Activated CD4-positive, CD25-positive, alpha-beta regulatory T cell (primary cell): ENCODE measurements around the gene MCF2L.

Source experiments
- DNase-seq, 4 experiments: peaks; one replicate each; lab custom pipeline; 2025; lab: John Stamatoyannopoulos, UW

MCF2L gene

DNA sequence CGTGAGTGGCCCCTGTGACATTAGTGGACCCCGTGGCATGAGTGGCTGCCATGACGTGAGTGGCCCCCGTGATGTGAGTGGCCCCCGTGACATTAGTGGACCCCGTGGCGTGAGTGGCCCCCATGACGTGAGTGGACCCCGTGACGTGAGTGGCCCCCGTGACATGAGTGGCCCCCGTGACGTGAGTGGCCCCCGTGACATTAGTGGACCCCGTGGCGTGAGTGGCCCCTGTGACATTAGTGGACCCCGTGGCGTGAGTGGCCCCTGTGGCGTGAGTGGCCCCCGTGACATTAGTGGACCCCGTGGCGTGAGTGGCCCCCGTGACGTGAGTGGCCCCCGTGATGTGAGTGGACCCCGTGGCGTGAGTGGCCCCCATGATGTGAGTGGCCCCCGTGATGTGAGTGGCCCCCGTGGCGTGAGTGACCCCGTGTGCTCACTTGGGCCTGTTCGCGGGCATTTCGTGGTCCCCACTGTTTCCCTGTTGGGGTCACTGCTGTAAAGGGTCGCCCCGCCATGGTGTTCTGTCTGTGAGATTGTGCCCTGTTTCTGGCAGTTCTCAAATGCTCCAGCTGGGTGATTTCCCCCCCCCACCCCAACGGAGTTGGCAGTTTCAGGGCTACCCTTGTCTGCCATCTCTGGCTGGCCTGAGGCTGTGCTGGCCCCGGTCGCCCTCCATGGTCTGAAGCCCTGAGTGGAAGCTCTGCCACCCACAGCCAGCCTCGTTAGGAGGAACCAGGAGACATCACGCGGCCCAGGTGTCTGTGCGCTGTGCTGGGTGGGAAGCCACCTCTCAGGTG, 64.2 kb downstream of the MCF2L start:
- no peak for DNase-seq

- DNase-seq, result no peak
Measured at GRCh38 chr13:113034451-113035212, 65.6 kb downstream of the MCF2L start.

- DNase-seq, result no peak
Measured at GRCh38 chr13:113035213-113035800, 66.3 kb downstream of the MCF2L start.

DNA sequence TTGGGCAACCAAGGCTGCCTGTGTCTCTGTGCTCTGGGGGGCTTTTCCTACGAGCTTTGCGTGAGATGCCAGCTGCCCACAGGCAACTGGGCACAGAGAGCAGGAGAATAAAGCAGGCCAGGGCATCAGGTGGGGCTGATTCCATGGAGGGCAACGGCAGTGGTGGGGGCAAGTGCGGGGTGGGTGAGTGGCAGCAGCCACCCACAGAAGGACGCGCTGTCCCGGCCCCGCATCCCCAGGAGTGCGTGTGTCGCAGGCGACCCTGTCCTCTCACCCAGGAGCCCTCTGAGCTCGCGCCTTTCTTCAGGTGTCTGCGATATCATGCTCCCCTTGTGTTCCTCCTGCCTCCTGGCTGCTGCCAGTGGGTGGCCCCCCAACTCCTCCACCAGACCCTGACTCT, 67.4 kb downstream of the MCF2L start:
- DNase-seq, result no peak

- DNase-seq, result no peak
Measured at GRCh38 chr13:113040031-113040430, 71.0 kb downstream of the MCF2L start.

GRCh38 chr13:113040597-113041292, 71.7 kb downstream of the MCF2L start:
- no peak for DNase-seq

- no peak for DNase-seq
Measured at GRCh38 chr13:113041293-113041690, 72.3 kb downstream of the MCF2L start.

GRCh38 chr13:113041896-113042295, 72.9 kb downstream of the MCF2L start:
- no peak for DNase-seq

- no peak for DNase-seq
Measured at GRCh38 chr13:113042456-113042855, 73.4 kb downstream of the MCF2L start.

- no peak for DNase-seq
Measured at GRCh38 chr13:113043001-113043630, 74.1 kb downstream of the MCF2L start.

GRCh38 chr13:113043931-113044330, 74.9 kb downstream of the MCF2L start:
- DNase-seq, result no peak

DNA sequence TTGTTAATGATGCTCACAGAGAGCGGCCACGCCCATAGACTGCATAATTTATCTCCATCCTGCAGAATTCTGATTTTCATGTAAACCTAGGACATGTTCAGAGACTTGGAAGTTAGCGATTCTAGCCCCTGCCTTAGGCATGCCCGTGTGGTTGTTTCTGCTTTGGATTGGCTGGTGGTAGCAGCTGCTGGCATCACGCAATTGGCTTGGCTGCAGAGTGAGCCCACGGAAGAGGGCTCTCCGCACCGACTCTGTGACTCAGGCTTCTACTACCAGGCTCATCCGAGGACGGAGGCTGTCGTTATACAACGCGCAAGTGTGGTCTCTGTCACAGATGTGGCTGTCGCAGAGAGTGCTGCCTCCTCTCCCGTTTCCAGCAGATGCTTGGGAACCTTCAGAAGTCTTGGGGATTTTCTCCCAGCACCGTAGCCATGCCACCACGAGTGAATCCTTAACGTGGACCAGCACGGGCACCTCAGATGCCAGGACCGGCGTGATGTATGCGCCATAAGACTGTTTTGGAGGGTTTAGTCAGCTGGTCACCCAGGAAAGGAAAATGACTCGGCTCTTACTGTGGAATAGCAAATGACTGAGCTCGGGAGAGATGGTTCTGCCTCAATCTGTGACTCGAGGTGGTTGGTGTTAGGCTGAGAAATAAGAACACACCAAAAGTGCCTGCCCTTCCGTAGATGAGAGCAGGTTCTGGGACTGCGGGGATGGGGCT, 75.5 kb downstream of the MCF2L start:
- DNase-seq, result no peak

DNA sequence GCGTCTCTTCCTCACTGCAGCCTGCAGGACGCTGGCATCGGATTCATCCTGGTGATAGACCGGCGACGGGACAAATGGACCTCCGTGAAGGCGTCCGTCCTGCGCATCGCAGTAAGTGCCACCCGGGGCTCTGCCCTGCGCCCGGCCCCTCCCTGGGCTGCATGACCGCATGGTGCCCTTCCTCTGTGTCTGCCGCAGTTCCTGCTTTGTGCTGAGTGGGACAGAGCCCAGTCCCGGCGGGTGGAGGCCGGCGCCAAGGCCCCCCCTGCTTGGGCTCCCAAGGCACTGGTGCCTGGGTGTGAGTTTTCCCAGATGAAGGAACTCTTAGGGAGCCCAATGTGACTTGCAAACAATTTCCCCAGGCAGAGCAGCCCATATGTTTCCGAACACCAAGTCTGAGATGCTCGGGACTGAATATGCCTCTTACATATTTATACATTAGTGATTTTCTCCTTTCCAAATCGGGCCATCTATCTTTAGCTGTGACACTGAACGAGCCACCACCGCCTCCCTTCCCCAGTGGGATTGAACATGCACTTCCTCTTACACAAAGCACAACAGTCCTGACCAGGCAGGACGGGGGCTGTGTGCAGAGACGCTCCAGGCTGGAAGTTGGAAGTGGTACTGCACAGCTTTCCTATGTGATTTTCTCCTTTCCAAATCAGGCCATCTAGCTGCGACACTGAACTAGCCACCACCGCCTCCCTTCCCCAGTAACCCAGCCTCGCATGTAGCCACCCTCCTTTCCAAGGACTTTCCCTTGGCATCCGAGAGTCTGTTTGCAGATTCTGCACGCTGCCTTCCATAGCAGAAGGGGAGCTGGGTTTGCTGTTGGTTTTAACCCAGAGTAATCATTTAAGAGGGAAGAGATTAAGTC, 76.5 kb downstream of the MCF2L start:
- no peak for DNase-seq

DNA sequence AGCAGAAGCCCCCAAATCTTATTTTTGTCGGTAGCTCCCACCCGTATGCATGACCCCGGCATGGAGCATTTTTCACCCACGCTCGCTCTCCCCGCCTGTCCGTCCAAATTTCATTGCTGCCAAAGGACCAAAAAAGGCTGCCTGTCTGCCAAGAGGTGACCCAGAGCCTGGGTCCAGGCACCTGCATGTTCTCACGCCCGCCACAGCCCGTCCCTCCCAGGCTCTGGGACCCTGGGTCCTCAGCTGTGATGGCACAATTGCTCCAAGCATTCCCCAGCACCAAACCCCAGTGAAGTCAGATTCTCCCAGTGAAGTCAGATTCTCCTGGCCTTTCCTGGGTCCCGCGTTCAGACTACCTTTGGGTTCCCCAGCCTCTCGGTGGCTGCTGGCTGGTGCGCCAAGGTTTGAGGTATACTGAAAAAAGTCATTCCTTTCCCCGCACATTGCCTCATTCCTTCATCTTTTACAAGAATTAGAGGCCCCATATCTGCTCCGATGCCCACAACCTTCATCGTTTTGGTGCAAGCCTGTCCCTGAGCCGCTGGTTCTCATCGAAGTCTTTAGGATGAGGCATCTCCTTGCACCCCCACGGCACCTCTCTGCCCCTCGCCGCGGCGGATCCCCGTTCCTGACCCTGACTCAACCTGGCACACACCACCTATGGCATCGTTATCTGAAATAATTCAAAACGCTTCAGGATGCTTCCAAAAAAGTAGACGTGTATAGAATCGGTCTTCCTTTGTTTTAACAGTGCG, 77.3 kb downstream of the MCF2L start:
- DNase-seq, result no peak

- DNase-seq, result no peak
Measured at GRCh38 chr13:113046883-113047244, 77.8 kb downstream of the MCF2L start.

GRCh38 chr13:113047587-113047986, 78.6 kb downstream of the MCF2L start:
- no peak for DNase-seq

DNA sequence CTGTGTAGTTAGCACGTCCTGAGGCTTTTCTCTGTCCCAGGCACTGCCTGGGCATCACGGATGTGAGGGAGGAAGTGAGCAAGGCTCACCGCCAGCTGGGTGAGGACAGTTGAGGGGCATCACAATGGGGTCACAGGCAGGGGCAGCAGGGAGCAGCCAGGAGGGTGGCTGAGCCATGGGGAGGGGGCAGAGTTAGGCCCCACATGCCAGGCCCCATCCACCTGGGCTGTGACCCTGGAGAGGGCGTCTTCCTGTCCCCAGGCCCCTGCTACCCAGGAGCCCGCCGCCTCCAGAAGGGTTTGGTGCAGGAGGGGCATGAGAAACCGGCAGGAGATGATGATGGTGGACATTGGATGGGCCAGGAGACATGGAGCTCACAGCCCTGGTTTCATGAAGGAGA, 79.8 kb downstream of the MCF2L start:
- DNase-seq, result no peak

- DNase-seq, result no peak
Measured at GRCh38 chr13:113049521-113049941, 80.5 kb downstream of the MCF2L start.

DNA sequence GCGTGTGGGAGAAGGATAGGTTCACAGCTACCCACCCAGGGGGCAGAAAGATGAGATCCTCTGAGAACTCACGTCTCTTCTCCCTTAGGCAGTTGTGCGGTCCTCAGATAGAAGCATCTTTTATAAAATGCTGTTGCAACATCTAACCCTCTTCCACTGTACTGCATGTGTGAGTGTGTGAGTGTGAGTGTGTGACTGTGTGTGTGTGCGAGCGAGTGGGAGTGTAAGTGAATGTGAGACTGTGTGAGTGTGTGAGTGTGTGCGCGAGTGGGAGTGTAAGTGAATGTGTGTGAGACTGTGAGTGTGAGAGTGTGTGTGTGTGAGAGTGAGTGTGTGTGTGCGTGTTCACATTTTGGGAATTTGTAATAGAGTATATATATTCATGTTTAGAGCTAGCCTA, 81.0 kb downstream of the MCF2L start:
- no peak for DNase-seq
